HEK293 (cell line): Measurements from ENCODE around the gene ERCC6.

ENCODE experiments used
- CTCF ChIA-PET: fragments of 350-600 bp; formaldehyde crosslinking; extraction: SDS; loops from one replicate; lab custom pipeline; 2021; ENCODE audit warnings: antibody characterized with exemption; lab: Yijun Ruan, JAX
- POLR2A ChIA-PET: fragments of 300-600 bp; formaldehyde crosslinking; extraction: SDS; loops from one replicate; lab custom pipeline; 2020; ENCODE audit warnings: antibody characterized with exemption, inconsistent platforms; lab: Yijun Ruan, JAX
- H3K27ac ChIP-seq: fragments of 200-500 bp; sonication (Bioruptor generic); 2 replicates; pipeline ENCODE4 v1.5.1; 2014; ENCODE audit warnings: low read depth, low read length, control low read depth, inconsistent platforms; ENCODE audit errors: extremely low read depth
- H3K36me3 ChIP-seq, 2 experiments: fragments of 200-500 bp in 1 of 2; sonication (Bioruptor generic) in 1 of 2; 1 replicate in 1 of 2; 2 replicates in 1 of 2; pipeline ENCODE4 v1.5.1; 2014 to 2017; ENCODE audit warnings: inconsistent platforms in 2 of 2, low read length in 2 of 2; ENCODE audit not compliant: control insufficient read depth in 2 of 2, insufficient read depth in 1 of 2
- H3K4me1 ChIP-seq: fragments of 200-500 bp; sonication (Bioruptor generic); 2 replicates; pipeline ENCODE4 v1.5.1; 2014; ENCODE audit warnings: mild to moderate bottlenecking, low read length, inconsistent platforms; ENCODE audit not compliant: control insufficient read depth, insufficient read depth
- H3K4me3 ChIP-seq: 2 replicates; pipeline ENCODE4 v1.5.1; 2011; ENCODE audit warnings: low read depth, mild to moderate bottlenecking, control low read depth, low read length, moderate library complexity
- H3K9me3 ChIP-seq: fragments of 200-500 bp; sonication (Bioruptor generic); 2 replicates; pipeline ENCODE4 v1.5.1; 2014; ENCODE audit warnings: low read depth, low read length, inconsistent platforms; ENCODE audit not compliant: control insufficient read depth, insufficient read depth
- GLI4 ChIP-seq: fragments of 450-650 bp; formaldehyde crosslinking; IDR thresholded peaks from 2 replicates; pipeline ENCODE4 v1.5.1; 2016; ENCODE audit warnings: missing biosample characterization, missing genetic modification characterization
- HIC1 ChIP-seq: fragments of 450-650 bp; formaldehyde crosslinking; IDR thresholded peaks from 2 replicates; pipeline ENCODE4 v1.5.1; 2016; ENCODE audit warnings: missing biosample characterization, missing genetic modification characterization
- MYNN ChIP-seq: fragments of 450-650 bp; formaldehyde crosslinking; IDR thresholded peaks from 2 replicates; pipeline ENCODE4 v1.5.1; 2016; ENCODE audit warnings: missing biosample characterization, missing genetic modification characterization, borderline replicate concordance
- OSR2 ChIP-seq: fragments of 450-650 bp; formaldehyde crosslinking; IDR thresholded peaks from 2 replicates; pipeline ENCODE4 v1.5.1; 2016; ENCODE audit warnings: missing biosample characterization, missing genetic modification characterization
- ZIC2 ChIP-seq: fragments of 450-650 bp; formaldehyde crosslinking; IDR thresholded peaks from 2 replicates; pipeline ENCODE4 v1.5.1; 2016; ENCODE audit warnings: missing biosample characterization, missing genetic modification characterization
- ZNF114 ChIP-seq: fragments of 450-650 bp; formaldehyde crosslinking; IDR thresholded peaks from 2 replicates; pipeline ENCODE4 v1.5.0; 2017; ENCODE audit warnings: missing biosample characterization, missing genetic modification characterization
- ZNF140 ChIP-seq: fragments of 450-650 bp; formaldehyde crosslinking; IDR thresholded peaks from 2 replicates; pipeline ENCODE4 v1.5.1; 2016; ENCODE audit warnings: missing biosample characterization, missing genetic modification characterization
- ZNF146 ChIP-seq: fragments of 450-650 bp; formaldehyde crosslinking; IDR thresholded peaks from 2 replicates; pipeline ENCODE4 v1.5.1; 2016; ENCODE audit warnings: missing biosample characterization, missing genetic modification characterization
- ZNF169 ChIP-seq: fragments of 450-650 bp; formaldehyde crosslinking; IDR thresholded peaks from 2 replicates; pipeline ENCODE4 v1.5.1; 2016; ENCODE audit warnings: missing biosample characterization, missing genetic modification characterization
- ZNF248 ChIP-seq: fragments of 450-650 bp; formaldehyde crosslinking; IDR thresholded peaks from 2 replicates; pipeline ENCODE4 v1.5.1; 2017; ENCODE audit warnings: missing biosample characterization, missing genetic modification characterization
- ZNF266 ChIP-seq: fragments of 450-650 bp; formaldehyde crosslinking; IDR thresholded peaks from 2 replicates; pipeline ENCODE4 v1.5.1; 2016; ENCODE audit warnings: missing biosample characterization, missing genetic modification characterization, low read depth
- ZNF311 ChIP-seq: fragments of 450-650 bp; formaldehyde crosslinking; IDR thresholded peaks from 2 replicates; pipeline ENCODE4 v1.5.1; 2017; ENCODE audit warnings: missing biosample characterization, missing genetic modification characterization, borderline replicate concordance
- ZNF341 ChIP-seq: fragments of 450-650 bp; formaldehyde crosslinking; IDR thresholded peaks from 2 replicates; pipeline ENCODE4; 2016; ENCODE audit warnings: low read depth, missing biosample characterization, missing genetic modification characterization
- ZNF580 ChIP-seq: fragments of 450-650 bp; formaldehyde crosslinking; IDR thresholded peaks from 2 replicates; pipeline ENCODE4 v1.5.1; 2016; ENCODE audit warnings: missing biosample characterization, missing genetic modification characterization
- ZNF585B ChIP-seq: fragments of 450-650 bp; formaldehyde crosslinking; IDR thresholded peaks from 2 replicates; pipeline ENCODE4 v1.5.1; 2016; ENCODE audit warnings: missing biosample characterization, missing genetic modification characterization
- ZNF658 ChIP-seq: fragments of 450-650 bp; formaldehyde crosslinking; IDR thresholded peaks from 2 replicates; pipeline ENCODE4; 2016; ENCODE audit warnings: missing biosample characterization, missing genetic modification characterization
- ZNF677 ChIP-seq: fragments of 450-650 bp; IDR thresholded peaks from 2 replicates; pipeline ENCODE4 v1.5.0; 2018; ENCODE audit warnings: missing biosample characterization, mild to moderate bottlenecking, missing genetic modification characterization, moderate library complexity
- ZSCAN18 ChIP-seq: fragments of 450-650 bp; formaldehyde crosslinking; IDR thresholded peaks from 2 replicates; pipeline ENCODE4 v1.5.1; 2016; ENCODE audit warnings: missing biosample characterization, missing genetic modification characterization
- TF ChIP-seq, protein P1 (sequence below): fragments of 450-650 bp; formaldehyde crosslinking; IDR thresholded peaks from 2 replicates; pipeline ENCODE4 v1.5.1; 2016; ENCODE audit warnings: missing biosample characterization, missing genetic modification characterization

The ERCC6 gene

DNA sequence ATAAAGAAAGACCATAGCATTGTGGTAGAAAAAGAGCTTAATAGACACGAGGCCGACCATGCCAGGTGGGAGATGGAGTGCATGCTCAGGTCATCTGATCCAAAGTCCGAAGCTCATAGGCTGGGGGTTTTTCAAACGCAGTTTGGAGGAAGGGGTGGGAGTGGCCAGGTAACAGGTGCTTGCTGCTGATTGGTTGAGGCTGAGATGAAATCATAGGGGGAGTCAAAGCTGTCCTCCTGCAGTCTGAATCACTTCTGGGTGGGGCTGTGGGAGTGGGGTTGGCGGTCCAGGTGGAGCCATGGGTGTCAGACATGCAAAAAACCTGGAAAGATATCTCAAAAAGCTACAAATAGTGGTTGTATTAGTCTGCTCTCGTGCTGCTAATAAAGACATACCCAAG, 2.8 kb upstream of the ERCC6 start:
- Histone ChIP-seq H3K4me1 (peaks cover 5% of the 10 kb centered on the region; the same call in 1 of the 2 replicates), H3K36me3 (no peaks in the 10 kb centered on the region), H3K4me3 (no peak overlapping the region), H3K27ac (no peak overlapping the region), H3K9me3 (no peaks in the 10 kb centered on the region)
- TF ChIP-seq ZNF248 (tag by site-specific recombination) = no peak
- no peak for TF ChIP-seq ZNF580
- TF ChIP-seq ZNF140 (tag by site-specific recombination) = no peak
- no peak for TF ChIP-seq ZNF677 (tag by site-specific recombination)
- TF ChIP-seq ZNF341 = no peak
- no peak for TF ChIP-seq ZNF658 (tag by site-specific recombination)
- ChIA-PET CTCF (no interaction called here), POLR2A (no interaction called here)

DNA sequence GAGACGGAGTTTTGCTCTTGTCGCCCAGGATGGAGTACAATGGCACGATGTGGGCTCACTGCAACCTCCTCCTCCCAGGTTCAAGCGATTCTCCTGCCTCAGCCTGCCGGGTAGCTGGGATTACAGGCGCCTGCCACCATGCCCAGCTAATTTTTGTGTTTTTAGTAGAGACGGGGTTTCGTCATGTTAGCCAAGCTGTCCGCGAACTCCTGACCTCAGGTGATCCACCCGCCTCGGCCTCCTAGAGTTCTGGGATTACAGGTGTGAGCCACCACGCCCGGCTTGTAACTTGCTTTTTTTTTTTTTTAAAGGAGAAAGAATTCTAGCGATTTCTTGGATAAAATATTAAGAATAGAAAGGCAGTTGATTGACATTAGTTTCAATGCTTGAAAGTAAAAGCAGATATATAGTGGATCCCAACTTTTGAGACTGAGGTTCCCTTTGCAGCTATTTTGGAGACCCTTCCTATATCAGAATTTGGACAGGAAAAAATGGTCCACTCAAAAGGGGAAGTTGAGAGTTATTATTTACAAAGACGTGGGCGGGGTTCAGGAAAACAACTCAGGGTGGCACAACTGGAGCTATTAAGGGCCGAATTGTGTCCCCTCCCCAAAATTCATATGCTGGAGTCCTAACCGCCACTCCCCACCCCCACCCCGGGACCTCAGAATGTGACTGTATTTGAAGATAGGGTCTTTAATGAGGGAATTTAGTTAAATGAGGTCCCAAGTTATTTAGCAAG, 1.3 kb upstream of the ERCC6 start:
- peaks cover 5% of the 10 kb centered on the region; the same call in 1 of the 2 replicates for H3K4me1 ChIP-seq
- no peaks in the 10 kb centered on the region for H3K9me3 ChIP-seq
- CTCF ChIA-PET = interaction anchor here (0.6 to 1.4 kb wide), 4 partner anchors 8 to 264 kb away, joined by 3 to 5 read pairs (median 4); no protein-coding TSS in a partner anchor
- POLR2A ChIA-PET = interaction anchor here (0.7 to 2.1 kb wide), 2 partner anchors 8 to 11 kb away, joined by 3 to 11 read pairs; no protein-coding TSS in a partner anchor
- H3K4me3 ChIP-seq = no peak overlapping the region
- TF ChIP-seq OSR2 (tag by site-specific recombination) = no peak
- TF ChIP-seq, protein P1, sequence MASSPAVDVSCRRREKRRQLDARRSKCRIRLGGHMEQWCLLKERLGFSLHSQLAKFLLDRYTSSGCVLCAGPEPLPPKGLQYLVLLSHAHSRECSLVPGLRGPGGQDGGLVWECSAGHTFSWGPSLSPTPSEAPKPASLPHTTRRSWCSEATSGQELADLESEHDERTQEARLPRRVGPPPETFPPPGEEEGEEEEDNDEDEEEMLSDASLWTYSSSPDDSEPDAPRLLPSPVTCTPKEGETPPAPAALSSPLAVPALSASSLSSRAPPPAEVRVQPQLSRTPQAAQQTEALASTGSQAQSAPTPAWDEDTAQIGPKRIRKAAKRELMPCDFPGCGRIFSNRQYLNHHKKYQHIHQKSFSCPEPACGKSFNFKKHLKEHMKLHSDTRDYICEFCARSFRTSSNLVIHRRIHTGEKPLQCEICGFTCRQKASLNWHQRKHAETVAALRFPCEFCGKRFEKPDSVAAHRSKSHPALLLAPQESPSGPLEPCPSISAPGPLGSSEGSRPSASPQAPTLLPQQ (tag by site-specific recombination) = no peak
- TF ChIP-seq ZNF266 (tag by site-specific recombination) = no peak
- TF ChIP-seq ZNF114 (tag by site-specific recombination) = no peak
- TF ChIP-seq ZNF311 (tag by site-specific recombination) = no peak
- TF ChIP-seq ZNF169 (tag by site-specific recombination) = no peak
- TF ChIP-seq ZSCAN18 (tag by site-specific recombination) = no peak
- TF ChIP-seq ZNF146 (tag by site-specific recombination) = no peak
- no peak for TF ChIP-seq ZNF585B (tag by site-specific recombination)
- TF ChIP-seq HIC1 (tag by site-specific recombination) = no peak
- TF ChIP-seq MYNN (tag by site-specific recombination) = no peak
- no peak for TF ChIP-seq ZIC2
- no peak for TF ChIP-seq GLI4 (tag by site-specific recombination)
- TF ChIP-seq, all 188 proteins: peak for 0
- peaks cover 0 to 10% of the 10 kb centered on the region in 2 experiments; a peak in 1 of 3 replicates for H3K36me3 ChIP-seq
- no peak overlapping the region for H3K27ac ChIP-seq
